Upper lobe of right lung (tissue), 1 donor: ENCODE measurements around the gene PAFAH1B1. TPM values are rescaled to one million over a fixed set of nuclear protein-coding genes. Genes with fewer than 3 reads are reported as not detected.

ENCODE experiments used
- ATAC-seq: fragments of 200-7000 bp; cut with Tn5 transposase; one replicate; pipeline ENCODE4 v1.9.1; 2020; ENCODE audit warnings: mild to moderate bottlenecking, moderate library complexity
- DNase-seq: peaks from one replicate; pipeline ENCODE4 v3.0.0-alpha.2; 2020
- H3K27ac ChIP-seq: fragments of 200-600 bp; one replicate; pipeline ENCODE4 v1.8.0; 2022
- H3K27me3 ChIP-seq: fragments of 200-600 bp; one replicate; pipeline ENCODE4 v1.8.0; 2022; ENCODE audit warnings: mild to moderate bottlenecking
- H3K36me3 ChIP-seq: fragments of 200-600 bp; one replicate; pipeline ENCODE4 v1.8.0; 2022
- H3K4me1 ChIP-seq: fragments of 200-600 bp; one replicate; pipeline ENCODE4 v1.8.0; 2022
- H3K4me3 ChIP-seq: fragments of 200-600 bp; one replicate; pipeline ENCODE4 v1.8.0; 2022; ENCODE audit warnings: mild to moderate bottlenecking
- H3K9me3 ChIP-seq: fragments of 200-600 bp; one replicate; pipeline ENCODE4 v1.8.0; 2022
- CTCF ChIP-seq: fragments of 200-600 bp; IDR thresholded peaks from one replicate; pipeline ENCODE4 v1.8.0; 2022; ENCODE audit warnings: antibody characterized with exemption
- intact Hi-C: fragments of 100-400 bp; cut with DNase I; formaldehyde crosslinking; loops from one replicate; pipeline ENCODE4 v1.11.0; 2022
- total RNA-seq: library from RNA; stranded (reverse); fragmentation: NEBNext Ultra II Directional; extraction: Animal tissue kit (Norgen Biotek cat#: 25700); gene quantifications from one replicate; pipeline ENCODE4 v1.2.1, GENCODE V29; 2021
- donor health status: DM: no; HTN: yes; CAD: no; lungs with severe emphysema.

Gene PAFAH1B1
- total RNA-seq, 1 donor from 2014 or later: 144 TPM

- no peak overlapping the region for H3K4me3 ChIP-seq
- DNase-seq: no peak
- no peaks in the 10 kb centered on the region for H3K9me3 ChIP-seq
- no peak for ATAC-seq
- H3K27me3 ChIP-seq: no peaks in the 10 kb centered on the region
- TF ChIP-seq CTCF: no peak
- no peaks in the 10 kb centered on the region for H3K36me3 ChIP-seq
- H3K27ac ChIP-seq: no peak overlapping the region
- no peaks in the 10 kb centered on the region for H3K4me1 ChIP-seq
- intact Hi-C loops: no loop called here
Measured at GRCh38 chr17:2551928-2552327, 41.5 kb upstream of the PAFAH1B1 start.

GRCh38 chr17:2560658-2561057, 32.8 kb upstream of the PAFAH1B1 start:
- no peak for ATAC-seq
- Histone ChIP-seq H3K36me3 (no peaks in the 10 kb centered on the region), H3K27me3 (no peaks in the 10 kb centered on the region), H3K4me1 (no peaks in the 10 kb centered on the region), H3K9me3 (no peaks in the 10 kb centered on the region), H3K4me3 (no peak overlapping the region), H3K27ac (no peak overlapping the region)
- no peak for DNase-seq
- intact Hi-C loops: no loop called here
- no peak for TF ChIP-seq CTCF

- Histone ChIP-seq H3K36me3 (no peaks in the 10 kb centered on the region), H3K9me3 (no peaks in the 10 kb centered on the region), H3K27ac (no peak overlapping the region), H3K4me3 (no peak overlapping the region), H3K4me1 (no peaks in the 10 kb centered on the region), H3K27me3 (no peaks in the 10 kb centered on the region)
- intact Hi-C loops: no loop called here
- no peak for TF ChIP-seq CTCF
- DNase-seq (no peak), ATAC-seq (no peak)
Measured at GRCh38 chr17:2562162-2562858, 31.1 kb upstream of the PAFAH1B1 start.

GRCh38 chr17:2563061-2563460, 30.4 kb upstream of the PAFAH1B1 start:
- ATAC-seq (peak; percentile 42), DNase-seq (no peak)
- no peak overlapping the region for H3K4me3 ChIP-seq
- no peaks in the 10 kb centered on the region for H3K36me3 ChIP-seq
- H3K27me3 ChIP-seq: no peaks in the 10 kb centered on the region
- H3K9me3 ChIP-seq: no peaks in the 10 kb centered on the region
- intact Hi-C loops: no loop called here
- H3K27ac ChIP-seq: no peak overlapping the region
- no peak for TF ChIP-seq CTCF
- no peaks in the 10 kb centered on the region for H3K4me1 ChIP-seq

- Histone ChIP-seq H3K9me3 (no peaks in the 10 kb centered on the region), H3K27me3 (no peaks in the 10 kb centered on the region), H3K36me3 (no peaks in the 10 kb centered on the region), H3K4me3 (no peak overlapping the region), H3K27ac (no peak overlapping the region), H3K4me1 (no peaks in the 10 kb centered on the region)
- ATAC-seq (no peak), DNase-seq (no peak)
- intact Hi-C loops: no loop called here
- no peak for TF ChIP-seq CTCF
Measured at GRCh38 chr17:2563543-2563942, 29.9 kb upstream of the PAFAH1B1 start.

- peak; percentile 79 for ATAC-seq
- no peak overlapping the region for H3K4me3 ChIP-seq
- peak overlapping the region; percentile 45 for H3K27ac ChIP-seq
- no peaks in the 10 kb centered on the region for H3K27me3 ChIP-seq
- no peaks in the 10 kb centered on the region for H3K36me3 ChIP-seq
- no peaks in the 10 kb centered on the region for H3K9me3 ChIP-seq
- DNase-seq: peak; percentile 67
- intact Hi-C loops: no loop called here
- H3K4me1 ChIP-seq: no peaks in the 10 kb centered on the region
- no peak for TF ChIP-seq CTCF
Measured at GRCh38 chr17:2564877-2565276, 28.6 kb upstream of the PAFAH1B1 start.
